Prostate gland (tissue), 2 donors: ENCODE results near the gene SEMA6A. TPM values are rescaled to one million over a fixed set of nuclear protein-coding genes. Genes with fewer than 3 reads are reported as not detected.

ENCODE experiments used
- DNase-seq: peaks from one replicate; pipeline ENCODE4 v3.0.0-alpha.2; 2019; ENCODE audit warnings: low spot score
- H3K27ac ChIP-seq, 2 donors: fragments of 200-600 bp; sonication (generic); 2 replicates each; pipeline ENCODE4 v1.5.1; 2017 to 2019
- H3K27me3 ChIP-seq: fragments of 200-600 bp; sonication (generic); replicated peaks from 2 replicates; pipeline ENCODE4 v1.5.1; 2019; ENCODE audit not compliant: insufficient read depth
- H3K36me3 ChIP-seq, 2 donors: fragments of 200-600 bp; sonication (generic); 1 replicate in 1 of 2; 2 replicates in 1 of 2; pipeline versions ENCODE4 v1.5.1 to v1.8.1; 2017 to 2019
- H3K4me1 ChIP-seq: fragments of 200-600 bp; sonication (generic); replicated peaks from 2 replicates; pipeline ENCODE4 v1.5.1; 2019
- H3K4me3 ChIP-seq, 2 donors: fragments of 200-600 bp; sonication (generic); 2 replicates each; pipeline ENCODE4 v1.5.1; 2017 to 2019
- H3K9me3 ChIP-seq: fragments of 200-600 bp; sonication (generic); 2 replicates; pipeline ENCODE4 v1.5.1; 2017
- POLR2A ChIP-seq: fragments of 450-650 bp; IDR thresholded peaks from one replicate; pipeline ENCODE4 v1.6.1; 2016; ENCODE audit warnings: antibody characterized with exemption, mild to moderate bottlenecking
- POLR2AphosphoS5 ChIP-seq: sonication (generic); formaldehyde crosslinking; IDR thresholded peaks from one replicate; pipeline ENCODE4 v1.6.1; 2017; ENCODE audit warnings: antibody characterized with exemption
- WGBS: methylation state at CpG from one replicate; pipeline ENCODE4 v1.1.5; 2018; 5-methylcytosine and 5-hydroxymethylcytosine counted together
- intact Hi-C: fragments of 100-400 bp; cut with DNase I; formaldehyde crosslinking; loops from one replicate; pipeline ENCODE4 v1.14.2; 2022
- total RNA-seq, 2 donors: library from RNA; depleted of rRNA; stranded (reverse); fragments of >200 nt; gene quantifications; one replicate each; pipeline ENCODE4 v1.1.0, GENCODE V29; 2016
- TF ChIP-seq, protein P1 (sequence below), 4 experiments: fragments of 200-600 bp in 2 of 4; fragments of 450-650 bp in 2 of 4; sonication (generic) in 2 of 4; IDR thresholded peaks; 1 replicate in 3 of 4; 2 replicates in 1 of 4; pipeline ENCODE4 v1.5.1; 2016 to 2019; ENCODE audit warnings: antibody characterized with exemption in 4 of 4, mild to moderate bottlenecking in 2 of 4, moderate library complexity in 2 of 4

Gene SEMA6A, protein sequence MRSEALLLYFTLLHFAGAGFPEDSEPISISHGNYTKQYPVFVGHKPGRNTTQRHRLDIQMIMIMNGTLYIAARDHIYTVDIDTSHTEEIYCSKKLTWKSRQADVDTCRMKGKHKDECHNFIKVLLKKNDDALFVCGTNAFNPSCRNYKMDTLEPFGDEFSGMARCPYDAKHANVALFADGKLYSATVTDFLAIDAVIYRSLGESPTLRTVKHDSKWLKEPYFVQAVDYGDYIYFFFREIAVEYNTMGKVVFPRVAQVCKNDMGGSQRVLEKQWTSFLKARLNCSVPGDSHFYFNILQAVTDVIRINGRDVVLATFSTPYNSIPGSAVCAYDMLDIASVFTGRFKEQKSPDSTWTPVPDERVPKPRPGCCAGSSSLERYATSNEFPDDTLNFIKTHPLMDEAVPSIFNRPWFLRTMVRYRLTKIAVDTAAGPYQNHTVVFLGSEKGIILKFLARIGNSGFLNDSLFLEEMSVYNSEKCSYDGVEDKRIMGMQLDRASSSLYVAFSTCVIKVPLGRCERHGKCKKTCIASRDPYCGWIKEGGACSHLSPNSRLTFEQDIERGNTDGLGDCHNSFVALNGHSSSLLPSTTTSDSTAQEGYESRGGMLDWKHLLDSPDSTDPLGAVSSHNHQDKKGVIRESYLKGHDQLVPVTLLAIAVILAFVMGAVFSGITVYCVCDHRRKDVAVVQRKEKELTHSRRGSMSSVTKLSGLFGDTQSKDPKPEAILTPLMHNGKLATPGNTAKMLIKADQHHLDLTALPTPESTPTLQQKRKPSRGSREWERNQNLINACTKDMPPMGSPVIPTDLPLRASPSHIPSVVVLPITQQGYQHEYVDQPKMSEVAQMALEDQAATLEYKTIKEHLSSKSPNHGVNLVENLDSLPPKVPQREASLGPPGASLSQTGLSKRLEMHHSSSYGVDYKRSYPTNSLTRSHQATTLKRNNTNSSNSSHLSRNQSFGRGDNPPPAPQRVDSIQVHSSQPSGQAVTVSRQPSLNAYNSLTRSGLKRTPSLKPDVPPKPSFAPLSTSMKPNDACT
- 10 to 100 TPM; 12.8 to 57.1 TPM for total RNA-seq

GRCh38 chr5:116574367-116575325, at the start of gene SEMA6A:
TSS of gene SEMA6A (minus strand) at chr5:116574823. CDS start at chr5:116504944, 69,879 bp downstream.
- Histone ChIP-seq H3K27ac (peak within 1 kb of the TSS; percentile 44 to 45), H3K4me1 (no peaks in the 10 kb centered on the region), H3K36me3 (no peaks in the 10 kb centered on the region), H3K4me3 (peak within 1 kb of the TSS; percentile 39 to 51), H3K27me3 (no peaks in the 10 kb centered on the region), H3K9me3 (no peaks in the 10 kb centered on the region)
- under 1% methylated on average over 64 of the region's 66 CpGs for WGBS
- DNase-seq = peak; percentile 76
- intact Hi-C loops = loop anchor here (5.0 to 10.0 kb wide), 3 partner anchors 50 to 440 kb away; no protein-coding TSS in a partner anchor
- TF ChIP-seq POLR2AphosphoS5 (peak; percentile 75), POLR2A (peak; percentile 31)
- TF ChIP-seq, protein P1, sequence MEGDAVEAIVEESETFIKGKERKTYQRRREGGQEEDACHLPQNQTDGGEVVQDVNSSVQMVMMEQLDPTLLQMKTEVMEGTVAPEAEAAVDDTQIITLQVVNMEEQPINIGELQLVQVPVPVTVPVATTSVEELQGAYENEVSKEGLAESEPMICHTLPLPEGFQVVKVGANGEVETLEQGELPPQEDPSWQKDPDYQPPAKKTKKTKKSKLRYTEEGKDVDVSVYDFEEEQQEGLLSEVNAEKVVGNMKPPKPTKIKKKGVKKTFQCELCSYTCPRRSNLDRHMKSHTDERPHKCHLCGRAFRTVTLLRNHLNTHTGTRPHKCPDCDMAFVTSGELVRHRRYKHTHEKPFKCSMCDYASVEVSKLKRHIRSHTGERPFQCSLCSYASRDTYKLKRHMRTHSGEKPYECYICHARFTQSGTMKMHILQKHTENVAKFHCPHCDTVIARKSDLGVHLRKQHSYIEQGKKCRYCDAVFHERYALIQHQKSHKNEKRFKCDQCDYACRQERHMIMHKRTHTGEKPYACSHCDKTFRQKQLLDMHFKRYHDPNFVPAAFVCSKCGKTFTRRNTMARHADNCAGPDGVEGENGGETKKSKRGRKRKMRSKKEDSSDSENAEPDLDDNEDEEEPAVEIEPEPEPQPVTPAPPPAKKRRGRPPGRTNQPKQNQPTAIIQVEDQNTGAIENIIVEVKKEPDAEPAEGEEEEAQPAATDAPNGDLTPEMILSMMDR (IDR thresholded peaks at IDR 0.05) = peak in 2 of 4 experiments; percentile 24 to 26

DNA sequence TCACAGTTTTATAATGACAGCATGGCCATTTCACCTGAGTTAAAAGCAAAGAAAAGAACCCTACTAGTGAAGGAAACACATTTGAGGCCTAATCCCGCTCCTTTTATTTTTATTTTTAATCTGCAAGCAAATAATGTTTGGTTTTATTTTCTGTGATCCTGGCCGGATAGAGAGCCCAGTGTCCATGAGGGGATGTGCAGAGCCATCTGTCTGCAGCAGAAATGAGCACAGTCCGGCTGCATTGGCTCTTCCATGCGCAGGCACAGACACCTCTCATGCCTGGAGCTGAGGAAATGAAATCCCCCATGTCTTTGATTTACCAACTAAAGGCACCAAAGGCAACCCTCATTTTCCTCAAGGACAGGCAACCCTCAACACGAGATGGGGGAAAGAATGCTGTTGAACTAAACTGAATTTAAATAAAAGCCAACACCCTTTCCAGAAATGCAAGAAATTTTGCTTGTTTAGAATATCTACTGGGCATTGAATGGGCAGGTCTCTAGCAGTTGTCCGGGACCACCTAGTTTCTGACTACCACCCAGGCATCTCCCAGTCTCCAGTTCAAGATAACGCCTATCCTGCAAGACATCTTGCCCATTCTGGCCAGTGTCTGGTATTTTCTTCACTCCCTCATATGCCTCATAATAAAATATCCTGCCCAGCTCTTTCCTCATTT, 47.9 kb upstream of the SEMA6A start:
- TF ChIP-seq, protein P1 (IDR thresholded peaks at IDR 0.05) = no peak
- TF ChIP-seq POLR2AphosphoS5 = no peak
- TF ChIP-seq POLR2A = no peak
- no peaks in the 10 kb centered on the region for H3K36me3 ChIP-seq
- no peak overlapping the region for H3K27ac ChIP-seq
- no peaks in the 10 kb centered on the region for H3K4me1 ChIP-seq
- no peak for DNase-seq
- 83% methylated on average over 7 of the region's 7 CpGs for WGBS
- intact Hi-C loops = loop anchor here (10.0 kb wide), 1 partner anchor 48 kb away; the partner anchor contains the start of gene SEMA6A
- H3K4me3 ChIP-seq = no peak overlapping the region
- H3K27me3 ChIP-seq = no peaks in the 10 kb centered on the region
- H3K9me3 ChIP-seq = no peaks in the 10 kb centered on the region

GRCh38 chr5:116621599-116621998, 47.0 kb upstream of the SEMA6A start:
- no peaks in the 10 kb centered on the region for H3K27me3 ChIP-seq
- no peak for DNase-seq
- no peaks in the 10 kb centered on the region for H3K4me1 ChIP-seq
- H3K4me3 ChIP-seq = no peak overlapping the region
- intact Hi-C loops = loop anchor here (10.0 kb wide), 1 partner anchor 47 kb away; the partner anchor contains the start of gene SEMA6A
- TF ChIP-seq, protein P1 (IDR thresholded peaks at IDR 0.05) = no peak
- TF ChIP-seq POLR2AphosphoS5 (no peak), POLR2A (no peak)
- 90% methylated on average over 2 of the region's 2 CpGs for WGBS
- no peaks in the 10 kb centered on the region for H3K36me3 ChIP-seq
- H3K9me3 ChIP-seq = no peaks in the 10 kb centered on the region
- H3K27ac ChIP-seq = no peak overlapping the region

DNA sequence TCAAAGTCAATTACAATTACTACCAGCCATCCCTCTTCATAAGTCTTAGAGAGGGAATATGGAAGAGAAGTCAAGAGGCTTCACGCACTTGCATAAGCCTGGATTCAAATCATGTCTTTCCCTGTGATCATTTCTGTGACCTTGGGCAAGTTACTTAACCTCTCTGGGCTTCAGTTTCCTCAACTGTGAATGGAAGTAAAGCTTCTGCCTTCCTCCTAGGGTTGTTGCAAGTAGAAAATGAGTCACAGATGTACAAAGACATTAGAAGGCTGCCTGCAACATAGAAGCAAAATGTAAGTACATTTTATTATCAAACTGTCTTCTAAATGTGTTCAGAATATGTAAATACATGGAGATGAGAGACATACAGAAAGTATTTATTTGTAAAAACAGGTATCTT, 42.3 kb upstream of the SEMA6A start:
- 100% methylated on average over 1 of the region's 1 CpG for WGBS
- Histone ChIP-seq H3K27ac (no peak overlapping the region), H3K27me3 (no peaks in the 10 kb centered on the region), H3K9me3 (no peaks in the 10 kb centered on the region), H3K4me3 (no peak overlapping the region), H3K4me1 (no peaks in the 10 kb centered on the region), H3K36me3 (no peaks in the 10 kb centered on the region)
- no peak for DNase-seq
- intact Hi-C loops = no loop called here
- TF ChIP-seq POLR2AphosphoS5 = no peak
